Mesothelial cell of epicardium (in vitro differentiated cells): ENCODE measurements around the gene DLGAP1. TPM values are rescaled to one million over a fixed set of nuclear protein-coding genes. Genes with fewer than 3 reads are reported as not detected.

Experiments
- DNase-seq, 2 experiments: peaks; one replicate each; pipeline ENCODE4 v3.0.0; 2021; ENCODE audit warnings: low spot score in 2 of 2; ENCODE audit not compliant: unreplicated experiment in 2 of 2
- H3K27ac Mint-ChIP-seq: 2 replicates; pipeline ENCODE4 v1.8.0; 2021; ENCODE audit warnings: mixed read lengths
- H3K27me3 Mint-ChIP-seq: 2 replicates; pipeline ENCODE4 v1.8.0; 2021; ENCODE audit warnings: low read depth, mixed read lengths
- H3K36me3 Mint-ChIP-seq: 2 replicates; pipeline ENCODE4 v1.8.0; 2021; ENCODE audit warnings: mixed read lengths
- H3K4me1 Mint-ChIP-seq: 2 replicates; pipeline ENCODE4 v1.8.0; 2021; ENCODE audit warnings: mixed read lengths
- H3K4me3 Mint-ChIP-seq: 2 replicates; pipeline ENCODE4 v1.8.0; 2021; ENCODE audit warnings: mild to moderate bottlenecking, moderate library complexity, mixed read lengths
- H3K9me3 Mint-ChIP-seq: 2 replicates; pipeline ENCODE4 v1.8.0; 2021; ENCODE audit warnings: mixed read lengths
- total RNA-seq: library from RNA; stranded (reverse); gene quantifications from 3 replicates; pipeline ENCODE4 v1.2.1, GENCODE V29; 2021
- TF ChIP-seq, protein P1 (sequence below): fragments of 200-600 bp; sonication (generic); IDR thresholded peaks from one replicate; pipeline ENCODE4 v1.5.0; 2021; ENCODE audit warnings: antibody characterized with exemption; ENCODE audit not compliant: unreplicated experiment

The DLGAP1 gene
- total RNA-seq, 1 donor from 2014 or later = 4.6 TPM

DNA sequence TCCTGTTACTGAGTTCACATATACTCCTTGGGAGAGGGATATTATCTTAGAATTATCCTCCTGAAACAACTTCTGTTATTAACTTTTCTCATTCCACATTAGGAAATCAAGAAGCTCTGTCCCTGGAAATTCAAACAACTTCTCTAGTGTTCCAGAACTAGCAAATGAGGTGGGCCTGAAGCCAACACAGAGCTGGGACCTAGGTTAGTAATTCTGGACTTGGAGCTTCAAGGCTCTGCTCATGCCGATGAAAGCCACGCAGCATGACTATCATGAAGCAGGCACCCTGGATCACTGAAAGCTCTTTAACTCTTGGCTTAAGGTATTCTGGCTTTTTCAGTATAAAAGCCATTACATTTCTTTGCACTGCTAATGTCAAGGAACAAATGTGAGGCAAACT, 762.4 kb downstream of the DLGAP1 start:
- TF ChIP-seq, protein P1, sequence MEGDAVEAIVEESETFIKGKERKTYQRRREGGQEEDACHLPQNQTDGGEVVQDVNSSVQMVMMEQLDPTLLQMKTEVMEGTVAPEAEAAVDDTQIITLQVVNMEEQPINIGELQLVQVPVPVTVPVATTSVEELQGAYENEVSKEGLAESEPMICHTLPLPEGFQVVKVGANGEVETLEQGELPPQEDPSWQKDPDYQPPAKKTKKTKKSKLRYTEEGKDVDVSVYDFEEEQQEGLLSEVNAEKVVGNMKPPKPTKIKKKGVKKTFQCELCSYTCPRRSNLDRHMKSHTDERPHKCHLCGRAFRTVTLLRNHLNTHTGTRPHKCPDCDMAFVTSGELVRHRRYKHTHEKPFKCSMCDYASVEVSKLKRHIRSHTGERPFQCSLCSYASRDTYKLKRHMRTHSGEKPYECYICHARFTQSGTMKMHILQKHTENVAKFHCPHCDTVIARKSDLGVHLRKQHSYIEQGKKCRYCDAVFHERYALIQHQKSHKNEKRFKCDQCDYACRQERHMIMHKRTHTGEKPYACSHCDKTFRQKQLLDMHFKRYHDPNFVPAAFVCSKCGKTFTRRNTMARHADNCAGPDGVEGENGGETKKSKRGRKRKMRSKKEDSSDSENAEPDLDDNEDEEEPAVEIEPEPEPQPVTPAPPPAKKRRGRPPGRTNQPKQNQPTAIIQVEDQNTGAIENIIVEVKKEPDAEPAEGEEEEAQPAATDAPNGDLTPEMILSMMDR = no peak
- Mint-ChIP-seq H3K4me3 (no peak overlapping the region), H3K27ac (peak overlapping the region; percentile 64), H3K27me3 (no peaks in the 10 kb centered on the region), H3K9me3 (peaks cover 21% of the 10 kb centered on the region), H3K4me1 (peaks cover 34% of the 10 kb centered on the region), H3K36me3 (peaks cover 9% of the 10 kb centered on the region)
- DNase-seq = no peak

GRCh38 chr18:3692113-3692621, 762.9 kb downstream of the DLGAP1 start:
- H3K4me3 Mint-ChIP-seq = no peak overlapping the region
- H3K4me1 Mint-ChIP-seq = peaks cover 36% of the 10 kb centered on the region
- H3K9me3 Mint-ChIP-seq = peaks cover 17% of the 10 kb centered on the region
- TF ChIP-seq, protein P1 = no peak
- DNase-seq = no peak
- H3K27ac Mint-ChIP-seq = peak overlapping the region; percentile 64
- H3K27me3 Mint-ChIP-seq = no peaks in the 10 kb centered on the region
- peaks cover 6% of the 10 kb centered on the region for H3K36me3 Mint-ChIP-seq

- DNase-seq = no peak
- peaks cover 4% of the 10 kb centered on the region for H3K36me3 Mint-ChIP-seq
Observed at GRCh38 chr18:3691705-3692104, 763.4 kb downstream of the DLGAP1 start.

DNA sequence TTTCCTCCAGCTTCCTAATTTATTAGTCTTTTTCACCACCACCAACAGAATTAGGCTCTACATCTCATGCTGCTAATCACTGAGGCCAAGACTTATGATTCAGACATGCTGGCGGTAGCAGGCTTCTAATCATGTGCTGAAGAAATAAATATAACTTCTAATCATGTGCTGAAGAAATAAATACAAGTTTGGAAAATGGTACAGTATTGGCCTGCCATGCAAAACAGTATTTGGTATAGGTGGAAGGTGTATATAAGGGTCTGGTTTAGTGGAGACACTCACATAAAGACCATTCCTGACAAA, 764.4 kb downstream of the DLGAP1 start:
- Mint-ChIP-seq H3K27ac (peak overlapping the region; percentile 34), H3K27me3 (no peaks in the 10 kb centered on the region), H3K4me1 (peaks cover 36% of the 10 kb centered on the region), H3K36me3 (peaks cover 6% of the 10 kb centered on the region), H3K9me3 (peaks cover 13% of the 10 kb centered on the region), H3K4me3 (no peak overlapping the region)
- no peak for DNase-seq
- TF ChIP-seq, protein P1 = no peak

More at GRCh38 chr18:3691705-3692104, 763.4 kb downstream of the DLGAP1 start:
- Mint-ChIP-seq H3K9me3 (peaks cover 17% of the 10 kb centered on the region), H3K27ac (peak overlapping the region; percentile 16), H3K4me1 (peaks cover 36% of the 10 kb centered on the region), H3K4me3 (no peak overlapping the region), H3K27me3 (no peaks in the 10 kb centered on the region)
- TF ChIP-seq, protein P1 = no peak

- TF ChIP-seq, protein P1 = no peak
- peak overlapping the region; percentile 61 for H3K27ac Mint-ChIP-seq
- H3K27me3 Mint-ChIP-seq = no peaks in the 10 kb centered on the region
- H3K4me1 Mint-ChIP-seq = peaks cover 36% of the 10 kb centered on the region
- peaks cover 6% of the 10 kb centered on the region for H3K36me3 Mint-ChIP-seq
- H3K4me3 Mint-ChIP-seq = no peak overlapping the region
- DNase-seq = no peak
- H3K9me3 Mint-ChIP-seq = peaks cover 13% of the 10 kb centered on the region
Observed at GRCh38 chr18:3689986-3690763, 764.9 kb downstream of the DLGAP1 start.
